ENCODE measurements around the gene SINHCAF. TPM values are rescaled to one million over a fixed set of nuclear protein-coding genes. Genes with fewer than 3 reads are reported as not detected.
"Not testable (repeated sequence)": the region's sequence is repeated elsewhere in the genome, so short reads cannot be mapped to it uniquely, and the experiment has no call there.

The SINHCAF gene
- total and polyA plus RNA-seq, 2 of the 8 experiments (the other 6 are each of a cell fraction or from before 2014, with no cell fraction given) = 138 to 576 TPM

GRCh38 chr12:31273794-31274193 is 52.2 kb downstream of the SINHCAF start:
- POLR2A ChIA-PET (ENCODE audit: partially characterized antibody) = interaction anchor here (1.3 to 1.6 kb wide), 2 partner anchors 82 to 97 kb away, joined by 3 read pairs; no protein-coding TSS in a partner anchor
- not testable (repeated sequence) for H2BK120ac ChIP-seq (replicated peaks; ENCODE audit: low read depth, low read length)
- 96% methylated on average over 6 of the region's 6 CpGs; no CpG with 5 or more reads in 1 of the 2 experiments for WGBS, 2 experiments (ENCODE audit: extremely low coverage in 1 of 2, insufficient coverage in 1 of 2, insufficient read length in 1 of 2, insufficient replicate concordance in 2 of 2, low coverage in 1 of 2, low lambda C conversion rate in 2 of 2, missing lambda C conversion rate in 1 of 2)

More at GRCh38 chr12:31273794-31274193, 52.2 kb downstream of the SINHCAF start:
- H3K79me2 ChIP-seq (ENCODE audit: control insufficient read depth in 1 of 2, insufficient read depth in 2 of 2, low read length in 2 of 2); DNase-seq (ENCODE audit: low read depth in 1 of 2, low spot score in 2 of 2); H3K27me3 ChIP-seq (replicated peaks in 1 of 4; ENCODE audit: control insufficient read depth in 3 of 4, extremely low read depth in 1 of 4, insufficient read depth in 3 of 4, low read length in 3 of 4); H2AFZ ChIP-seq (ENCODE audit: low read length); H3K4me2 ChIP-seq (ENCODE audit: insufficient read depth in 1 of 2, low read depth in 2 of 2, low read length in 2 of 2); FAIRE-seq; H3K18ac ChIP-seq (ENCODE audit: extremely low read depth, low read length); H2BK15ac ChIP-seq (ENCODE audit: low read length); H2BK12ac ChIP-seq (ENCODE audit: low read depth, low read length); H3K4me3 ChIP-seq (ENCODE audit: extremely low read depth in 1 of 4, insufficient read depth in 2 of 4, low read depth in 3 of 4, low read length in 4 of 4); H3K9me3 ChIP-seq (ENCODE audit: insufficient read depth in 2 of 2, low read depth in 1 of 2, low read length in 1 of 2); H4K91ac ChIP-seq (replicated peaks; ENCODE audit: insufficient read length, low read length); H3K56ac ChIP-seq (replicated peaks; ENCODE audit: insufficient read length, low read depth, low read length); H3K79me1 ChIP-seq (ENCODE audit: low read depth, low read length); H3K23me2 ChIP-seq (ENCODE audit: low read depth, low read length); H3K14ac ChIP-seq (ENCODE audit: insufficient read length); H2AK5ac ChIP-seq (ENCODE audit: low read depth, low read length); H4K8ac ChIP-seq (ENCODE audit: extremely low read depth, insufficient read depth, low read length); H3K4ac ChIP-seq (replicated peaks; ENCODE audit: insufficient read length, low read depth, low read length); H4K20me1 ChIP-seq (replicated peaks in 1 of 2; ENCODE audit: control insufficient read depth in 1 of 2, insufficient read depth in 2 of 2, low read length in 2 of 2); H2BK5ac ChIP-seq (ENCODE audit: low read depth, low read length); H3K23ac ChIP-seq (ENCODE audit: insufficient read length); H3K4me1 ChIP-seq (replicated peaks in 1 of 4; ENCODE audit: control insufficient read depth in 3 of 4, insufficient read depth in 4 of 4, low read length in 3 of 4); H4K5ac ChIP-seq (ENCODE audit: insufficient read length, low read depth, low read length); H3K27ac ChIP-seq (ENCODE audit: low read depth, low read length); H2BK20ac ChIP-seq (ENCODE audit: low read length); H3K9ac ChIP-seq (replicated peaks in 1 of 4; ENCODE audit: extremely low read depth in 1 of 4, low read depth in 3 of 4, low read length in 3 of 4): not testable (repeated sequence)
- CTCF ChIA-PET (ENCODE audit: partially characterized antibody) = interaction anchor here (0.9 to 7.2 kb wide), 7 partner anchors 8 to 403 kb away, joined by 3 to 80 read pairs (median 6); no protein-coding TSS in a partner anchor
- H3K36me3 ChIP-seq (ENCODE audit: control insufficient read depth in 2 of 4, insufficient read depth in 4 of 4, low read length in 3 of 4) = peaks cover 0 to 21% (median 5%) of the 10 kb centered on the region in 4 experiments; a peak in 6 of 8 replicates
